PC-3 (cell line): ENCODE measurements around the gene HEATR3. TPM values are rescaled to one million over a fixed set of nuclear protein-coding genes. Genes with fewer than 3 reads are reported as not detected.

ENCODE experiments used
- ATAC-seq: fragments of 200-7000 bp; cut with Tn5 transposase; 2 replicates; pipeline ENCODE4 v1.9.1; 2020; ENCODE audit warnings: mild to moderate bottlenecking, moderate library complexity
- Bru-seq: library from RNA; stranded (reverse); fragments of 400-500 nt; gene quantifications from one replicate; lab custom pipeline; 2021; lab: Mats Ljungman, UMichigan
- BruChase-seq, 2 experiments: library from RNA; stranded (reverse); fragments of 400-500 nt; gene quantifications; one replicate each; lab custom pipeline; 2021; lab: Mats Ljungman, UMichigan
- BruUV-seq: library from RNA; stranded (reverse); fragments of 400-500 nt; replicated peaks from 2 replicates; lab custom pipeline; 2021; lab: Mats Ljungman, UMichigan
- CTCF ChIA-PET: fragments of 300-600 bp; sonication (Branson Sonifier 250); formaldehyde crosslinking; loops from one replicate; lab custom pipeline; 2022; ENCODE audit warnings: antibody characterized with exemption; lab: Charles Lee
- POLR2A ChIA-PET: fragments of 300-600 bp; sonication (Branson Sonifier 250); formaldehyde crosslinking; loops from one replicate; lab custom pipeline; 2022; ENCODE audit warnings: antibody characterized with exemption; ENCODE audit not compliant: unreplicated experiment; lab: Charles Lee
- DNase-seq: peaks from one replicate; pipeline ENCODE4 v3.0.0-alpha.2; 2015
- H2AFZ ChIP-seq: fragments of 300-600 bp; sonication (generic); 2 replicates; pipeline ENCODE4 v1.6.0; 2016; ENCODE audit warnings: antibody characterized with exemption, low read length
- H3F3A ChIP-seq: fragments of 300-600 bp; sonication (generic); one replicate; pipeline ENCODE4 v1.6.0; 2017; ENCODE audit warnings: antibody characterized with exemption, low read length, control low read depth, mild to moderate bottlenecking; ENCODE audit not compliant: unreplicated experiment
- H3K27ac ChIP-seq: fragments of 300-600 bp; sonication (generic); 2 replicates; pipeline ENCODE4 v1.5.1; 2016; ENCODE audit warnings: mild to moderate bottlenecking, low read length
- H3K27me3 ChIP-seq: fragments of 300-600 bp; sonication (generic); 2 replicates; pipeline ENCODE4 v1.6.1; 2016; ENCODE audit warnings: low read length, mixed read lengths
- H3K36me3 ChIP-seq: fragments of 300-600 bp; sonication (generic); 2 replicates; pipeline ENCODE4 v1.6.1; 2016; ENCODE audit warnings: low read depth, mixed run types, low read length, mixed read lengths
- H3K4me1 ChIP-seq: fragments of 300-600 bp; sonication (generic); 2 replicates; pipeline ENCODE4 v1.5.1; 2016; ENCODE audit warnings: low read length; ENCODE audit not compliant: insufficient read depth
- H3K4me2 ChIP-seq: fragments of 300-600 bp; sonication (generic); 2 replicates; pipeline ENCODE4 v1.6.0; 2016; ENCODE audit warnings: low read length
- H3K4me3 ChIP-seq: fragments of 300-600 bp; sonication (generic); 2 replicates; pipeline ENCODE4 v1.5.1; 2016; ENCODE audit warnings: mild to moderate bottlenecking, low read length, mixed read lengths
- H3K79me2 ChIP-seq: fragments of 300-600 bp; sonication (generic); 2 replicates; pipeline ENCODE4 v1.6.1; 2017; ENCODE audit warnings: low read length, mixed read lengths
- H3K9ac ChIP-seq: fragments of 300-600 bp; sonication (generic); 2 replicates; pipeline ENCODE4 v1.6.0; 2016; ENCODE audit warnings: mild to moderate bottlenecking, low read length
- H3K9me2 ChIP-seq: fragments of 300-600 bp; sonication (generic); replicated peaks from 2 replicates; pipeline ENCODE4 v1.6.1; 2016; ENCODE audit warnings: mixed run types, low read length, mixed read lengths
- H3K9me3 ChIP-seq: fragments of 300-600 bp; sonication (generic); 2 replicates; pipeline ENCODE4 v1.6.1; 2016; ENCODE audit warnings: low read length, mixed read lengths
- H4K20me1 ChIP-seq: fragments of 300-600 bp; sonication (generic); 2 replicates; pipeline ENCODE4 v1.6.1; 2016; ENCODE audit warnings: low read length, mixed read lengths
- EZH2 ChIP-seq: fragments of 300-600 bp; sonication (generic); IDR thresholded peaks from one replicate; pipeline ENCODE4 v1.6.1; 2017; ENCODE audit warnings: antibody characterized with exemption, mild to moderate bottlenecking, low read length; ENCODE audit not compliant: unreplicated experiment
- EZH2phosphoT487 ChIP-seq: fragments of 300-600 bp; sonication (generic); IDR thresholded peaks from 2 replicates; pipeline ENCODE4 v1.6.1; 2018; ENCODE audit warnings: mild to moderate bottlenecking, antibody characterized with exemption, low read length, borderline replicate concordance
- intact Hi-C: fragments of 100-400 bp; cut with micrococcal nuclease; formaldehyde crosslinking; loops from 2 replicates; pipeline ENCODE4 v1.9.0; 2023
- long read RNA-seq: library from polyadenylated mRNA; unstranded; transcript quantifications from one replicate; pipeline ENCODE4 v2.0.0, GENCODE V29; 2021; ENCODE audit not compliant: unreplicated experiment
- total RNA-seq: library from RNA; depleted of rRNA; stranded (reverse); fragments of >200 nt; gene quantifications from 2 replicates; pipeline ENCODE4 v1.2.3, GENCODE V29; 2014; rRNA removed
- TF ChIP-seq, protein P1 (sequence below): fragments of 300-600 bp; sonication (generic); conservative IDR thresholded peaks from 2 replicates; pipeline ENCODE4 v1.5.1; 2017; ENCODE audit warnings: antibody characterized with exemption, low read depth, mild to moderate bottlenecking, low read length

Gene HEATR3, protein sequence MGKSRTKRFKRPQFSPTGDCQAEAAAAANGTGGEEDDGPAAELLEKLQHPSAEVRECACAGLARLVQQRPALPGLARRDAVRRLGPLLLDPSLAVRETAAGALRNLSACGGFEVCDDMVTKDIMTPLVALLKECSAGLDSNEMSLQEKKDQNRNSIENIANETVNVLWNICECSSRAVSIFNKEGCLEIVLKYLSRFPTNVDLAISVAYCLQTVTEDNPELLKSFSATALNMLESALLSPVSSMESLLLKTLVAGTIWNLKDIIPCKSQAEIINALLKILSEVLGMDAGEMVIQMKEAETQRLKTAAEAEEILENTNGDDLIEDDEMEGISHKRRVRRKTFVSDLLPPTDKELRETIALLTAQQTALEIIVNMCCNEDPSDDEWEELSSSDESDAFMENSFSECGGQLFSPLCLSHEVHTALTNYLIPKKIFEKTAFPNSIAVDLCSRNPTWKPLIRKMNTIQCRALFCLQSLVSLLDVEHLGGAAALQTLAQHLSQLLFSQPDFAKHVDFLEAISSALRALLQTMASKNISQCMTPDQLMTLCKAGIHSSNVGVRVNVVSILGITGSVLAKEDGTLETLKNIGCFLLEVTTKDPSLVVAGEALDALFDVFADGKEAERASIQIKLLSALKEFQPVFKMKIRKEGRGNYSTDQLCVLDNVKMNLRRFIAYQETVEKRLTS
- 18.7 and 19.0 TPM in 2 replicates for total RNA-seq
- Bru-seq, nascent RNA: percentile 68 among the genes with signal in this experiment
- BruChase-seq, experiment 1, labeled RNA remaining after a 6-hour chase: percentile 66 among the genes with signal in this experiment
- percentile 70 among the genes with signal in this experiment for BruChase-seq, experiment 2, labeled RNA remaining after a 2-hour chase
- long read RNA-seq, partial matches to known transcripts: 1 of 9 reads
- long read RNA-seq, other reads (novel, unspliced or antisense): 5 of 9 reads

- TF ChIP-seq, protein P1, sequence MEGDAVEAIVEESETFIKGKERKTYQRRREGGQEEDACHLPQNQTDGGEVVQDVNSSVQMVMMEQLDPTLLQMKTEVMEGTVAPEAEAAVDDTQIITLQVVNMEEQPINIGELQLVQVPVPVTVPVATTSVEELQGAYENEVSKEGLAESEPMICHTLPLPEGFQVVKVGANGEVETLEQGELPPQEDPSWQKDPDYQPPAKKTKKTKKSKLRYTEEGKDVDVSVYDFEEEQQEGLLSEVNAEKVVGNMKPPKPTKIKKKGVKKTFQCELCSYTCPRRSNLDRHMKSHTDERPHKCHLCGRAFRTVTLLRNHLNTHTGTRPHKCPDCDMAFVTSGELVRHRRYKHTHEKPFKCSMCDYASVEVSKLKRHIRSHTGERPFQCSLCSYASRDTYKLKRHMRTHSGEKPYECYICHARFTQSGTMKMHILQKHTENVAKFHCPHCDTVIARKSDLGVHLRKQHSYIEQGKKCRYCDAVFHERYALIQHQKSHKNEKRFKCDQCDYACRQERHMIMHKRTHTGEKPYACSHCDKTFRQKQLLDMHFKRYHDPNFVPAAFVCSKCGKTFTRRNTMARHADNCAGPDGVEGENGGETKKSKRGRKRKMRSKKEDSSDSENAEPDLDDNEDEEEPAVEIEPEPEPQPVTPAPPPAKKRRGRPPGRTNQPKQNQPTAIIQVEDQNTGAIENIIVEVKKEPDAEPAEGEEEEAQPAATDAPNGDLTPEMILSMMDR: no peak
- no peak for TF ChIP-seq EZH2phosphoT487
- no peak for TF ChIP-seq EZH2
- POLR2A ChIA-PET: interaction anchor here (0.6 to 1.0 kb wide), 3 partner anchors 40 to 172 kb away, joined by 3 to 10 read pairs (median 4); partner anchors contain the start of gene CNEP1R1
Measured at GRCh38 chr16:50065624-50066481, at the start of gene HEATR3. TSS of gene HEATR3 (plus strand) at chr16:50065970. CDS start at chr16:50066132, 162 bp downstream.

DNA sequence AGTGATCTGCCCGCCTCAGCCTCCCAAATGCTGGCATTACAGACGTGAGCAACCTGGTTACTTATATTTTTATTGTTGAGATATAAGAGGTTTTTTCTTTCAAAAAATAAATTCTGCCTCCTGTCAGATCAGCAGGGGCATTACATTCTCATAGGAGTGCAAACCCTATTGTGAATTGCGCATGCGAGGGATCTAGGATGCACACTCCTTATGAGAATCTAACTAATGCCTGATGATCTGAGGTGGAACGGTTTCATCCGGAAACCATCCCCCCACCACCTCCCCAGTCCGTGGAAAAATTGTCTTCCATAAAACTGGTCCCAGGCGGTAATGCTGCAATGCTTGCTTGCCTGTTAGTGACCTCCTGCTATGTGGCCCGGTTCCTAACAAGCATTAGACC, 48.2 kb upstream of the HEATR3 start:
- intact Hi-C loops: no loop called here
- no peaks in the 10 kb centered on the region for H3F3A ChIP-seq
- H3K4me3 ChIP-seq: no peak overlapping the region
- ChIA-PET CTCF (no interaction called here), POLR2A (no interaction called here)
- H3K36me3 ChIP-seq: no peaks in the 10 kb centered on the region
- BruUV-seq: no TSS peak
- ATAC-seq (no peak), DNase-seq (no peak)
- H3K27me3 ChIP-seq: peaks cover 13% of the 10 kb centered on the region
- no peak overlapping the region for H3K27ac ChIP-seq
- H3K4me2 ChIP-seq: no peak overlapping the region
- no peak overlapping the region for H2AFZ ChIP-seq
- H3K9me2 ChIP-seq: no peaks in the 10 kb centered on the region
- H3K9ac ChIP-seq: no peak overlapping the region
- H3K79me2 ChIP-seq: no peaks in the 10 kb centered on the region
- H3K4me1 ChIP-seq: no peaks in the 10 kb centered on the region
- no peaks in the 10 kb centered on the region for H3K9me3 ChIP-seq
- TF ChIP-seq, protein P1: no peak
- TF ChIP-seq EZH2phosphoT487 (no peak), EZH2 (no peak)
- H4K20me1 ChIP-seq: no peaks in the 10 kb centered on the region

More at GRCh38 chr16:50065624-50066481, at the start of gene HEATR3:
- H3K27me3 ChIP-seq: no peaks in the 10 kb centered on the region
- BruUV-seq: no TSS peak
- H3K4me2 ChIP-seq: peak within 1 kb of the TSS; percentile 98
- peaks cover 3% of the 10 kb centered on the region for H3K36me3 ChIP-seq
- no peaks in the 10 kb centered on the region for H3K9me3 ChIP-seq
- H3K9me2 ChIP-seq: no peaks in the 10 kb centered on the region
- H3K27ac ChIP-seq: peak within 1 kb of the TSS; percentile 80
- DNase-seq (peak; percentile 87), ATAC-seq (peak; percentile 92)
- H4K20me1 ChIP-seq: peaks cover 15% of the 10 kb centered on the region; the same call in 1 of the 2 replicates
- H3K4me3 ChIP-seq: peak within 1 kb of the TSS; percentile 85
- H3K9ac ChIP-seq: peak within 1 kb of the TSS; percentile 92
- peaks cover 9% of the 10 kb centered on the region for H3K4me1 ChIP-seq
- H2AFZ ChIP-seq: peak within 1 kb of the TSS; percentile 99
- H3K79me2 ChIP-seq: peaks cover 39% of the 10 kb centered on the region
- CTCF ChIA-PET: interaction anchor here (0.6 to 1.0 kb wide), 3 partner anchors 17 to 41 kb away, joined by 3 to 8 read pairs (median 3); partner anchors contain the start of gene CNEP1R1
- H3F3A ChIP-seq: no peaks in the 10 kb centered on the region
- intact Hi-C loops: loop anchor here (2.0 to 10.0 kb wide), 3 partner anchors 39 to 145 kb away; partner anchors contain the start of genes CNEP1R1 and TENT4B
